Activated naive CD8-positive, alpha-beta T cell treated with anti-CD3 and anti-CD28 coated beads, Interleukin-2, amount 10 ng/mL, durations not matched to agents 7 days and 5 days (primary cell): ENCODE data around the gene UGT1A9. TPM values are rescaled to one million over a fixed set of nuclear protein-coding genes. Genes with fewer than 3 reads are reported as not detected.
"Not testable (repeated sequence)": the region's sequence is repeated elsewhere in the genome, so short reads cannot be mapped to it uniquely, and the experiment has no call there.

Experiments used
- ATAC-seq: fragments of 150-1000 bp; cut with Tn5 transposase; one replicate; pipeline ENCODE4 v1.10.0; 2021; ENCODE audit warnings: low read depth, moderate library complexity
- POLR2A ChIA-PET: fragments of 350-600 bp; sonication (Branson Sonifier 250); formaldehyde crosslinking; loops from one replicate; lab custom pipeline; 2021; ENCODE audit warnings: antibody characterized with exemption; lab: Charles Lee
- DNase-seq: peaks from one replicate; pipeline ENCODE4 v3.0.0; 2021
- H3K27ac Mint-ChIP-seq: one replicate; pipeline ENCODE4 v1.8.0; 2022; ENCODE audit warnings: mild to moderate bottlenecking, mixed read lengths
- H3K27me3 Mint-ChIP-seq: one replicate; pipeline ENCODE4 v1.8.0; 2022; ENCODE audit warnings: mild to moderate bottlenecking, moderate library complexity, mixed read lengths
- H3K36me3 Mint-ChIP-seq: one replicate; pipeline ENCODE4 v1.8.0; 2021; ENCODE audit warnings: mild to moderate bottlenecking, mixed read lengths
- H3K4me1 Mint-ChIP-seq: one replicate; pipeline ENCODE4 v1.8.0; 2021; ENCODE audit warnings: mixed read lengths
- H3K4me3 Mint-ChIP-seq: one replicate; pipeline ENCODE4 v1.8.0; 2022; ENCODE audit warnings: mild to moderate bottlenecking, moderate library complexity, mixed read lengths
- H3K9me3 Mint-ChIP-seq: one replicate; pipeline ENCODE4 v1.8.0; 2021; ENCODE audit warnings: mixed read lengths
- total RNA-seq, 2 experiments: library from RNA; stranded (reverse); gene quantifications; one replicate each; pipeline ENCODE4 v1.2.3, GENCODE V29; 2021

UGT1A9 gene
- total RNA-seq, 2 experiments from 2014 or later: not detected

DNA sequence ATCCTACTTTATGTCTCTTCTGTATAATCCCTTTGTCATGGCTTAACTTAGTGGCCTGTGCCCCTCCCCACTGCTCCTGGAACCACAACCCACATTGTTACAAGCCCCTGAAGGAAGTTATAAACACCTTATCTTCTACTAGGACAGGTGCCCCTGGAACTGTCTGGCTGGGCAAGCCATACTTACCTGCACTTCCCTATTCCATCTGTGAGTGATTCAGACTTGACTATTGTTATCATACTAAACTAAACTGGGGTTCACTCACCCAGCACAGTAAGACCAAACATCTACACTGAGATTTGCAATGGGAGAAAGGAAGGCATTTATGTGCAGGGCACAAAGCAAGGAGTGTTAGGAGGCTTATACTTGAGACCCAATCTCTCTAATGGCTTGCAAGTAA lies 17.3 kb downstream of the UGT1A9 start:
- Mint-ChIP-seq H3K4me1 (no peaks in the 10 kb centered on the region), H3K27me3 (peaks cover 5% of the 10 kb centered on the region), H3K36me3 (no peaks in the 10 kb centered on the region), H3K4me3 (no peak overlapping the region), H3K27ac (no peak overlapping the region), H3K9me3 (no peaks in the 10 kb centered on the region)
- DNase-seq (no peak), ATAC-seq (no peak)
- POLR2A ChIA-PET: no interaction called here

DNA sequence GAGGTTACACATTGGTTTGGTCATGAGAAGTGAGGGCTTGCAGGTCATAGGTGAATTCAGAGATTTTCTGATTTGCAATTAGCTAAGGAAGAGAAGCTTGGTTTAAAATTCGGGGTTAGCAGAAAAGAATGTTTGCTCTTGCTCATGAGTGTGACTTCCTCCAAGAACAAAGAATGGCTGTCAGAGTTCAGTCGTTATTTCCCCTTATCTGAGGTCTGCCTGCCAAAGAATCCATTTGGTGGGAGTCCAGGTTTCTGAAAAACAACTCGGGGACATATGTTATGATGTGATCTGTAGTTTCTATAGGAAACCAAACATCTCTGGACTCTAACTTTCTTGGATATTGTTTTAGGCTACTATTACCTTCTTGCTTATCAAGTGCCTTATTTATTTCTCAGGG lies 17.8 kb downstream of the UGT1A9 start:
- no peaks in the 10 kb centered on the region for H3K4me1 Mint-ChIP-seq
- no peak overlapping the region for H3K27ac Mint-ChIP-seq
- H3K27me3 Mint-ChIP-seq: peaks cover 5% of the 10 kb centered on the region
- H3K9me3 Mint-ChIP-seq: no peaks in the 10 kb centered on the region
- no peak for ATAC-seq
- no peak for DNase-seq
- H3K36me3 Mint-ChIP-seq: no peaks in the 10 kb centered on the region
- no peak overlapping the region for H3K4me3 Mint-ChIP-seq
- POLR2A ChIA-PET: no interaction called here

DNA sequence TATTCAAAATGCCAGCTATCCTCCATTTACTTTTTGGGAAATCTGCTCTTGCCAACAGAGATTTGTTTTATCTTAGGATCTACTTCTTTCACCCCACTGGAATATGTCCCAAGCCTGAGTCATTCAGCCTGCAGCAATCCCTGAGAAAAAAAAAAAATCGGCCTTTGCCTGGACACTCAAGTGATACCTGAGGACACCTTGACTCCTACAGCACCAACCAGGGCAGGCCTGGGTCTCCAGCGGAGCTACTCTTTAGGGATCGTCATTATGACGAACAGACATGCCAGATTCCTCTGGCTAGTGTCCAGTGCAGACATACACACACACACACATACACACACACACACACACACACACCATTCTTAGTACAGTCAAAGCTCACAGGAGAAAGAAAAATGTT lies 18.7 kb downstream of the UGT1A9 start:
- DNase-seq: no peak
- no peaks in the 10 kb centered on the region for H3K36me3 Mint-ChIP-seq
- no peaks in the 10 kb centered on the region for H3K9me3 Mint-ChIP-seq
- no peak overlapping the region for H3K27ac Mint-ChIP-seq
- H3K4me1 Mint-ChIP-seq: no peaks in the 10 kb centered on the region
- no peak overlapping the region for H3K4me3 Mint-ChIP-seq
- no peak for ATAC-seq
- POLR2A ChIA-PET: no interaction called here
- H3K27me3 Mint-ChIP-seq: peaks cover 5% of the 10 kb centered on the region

DNA sequence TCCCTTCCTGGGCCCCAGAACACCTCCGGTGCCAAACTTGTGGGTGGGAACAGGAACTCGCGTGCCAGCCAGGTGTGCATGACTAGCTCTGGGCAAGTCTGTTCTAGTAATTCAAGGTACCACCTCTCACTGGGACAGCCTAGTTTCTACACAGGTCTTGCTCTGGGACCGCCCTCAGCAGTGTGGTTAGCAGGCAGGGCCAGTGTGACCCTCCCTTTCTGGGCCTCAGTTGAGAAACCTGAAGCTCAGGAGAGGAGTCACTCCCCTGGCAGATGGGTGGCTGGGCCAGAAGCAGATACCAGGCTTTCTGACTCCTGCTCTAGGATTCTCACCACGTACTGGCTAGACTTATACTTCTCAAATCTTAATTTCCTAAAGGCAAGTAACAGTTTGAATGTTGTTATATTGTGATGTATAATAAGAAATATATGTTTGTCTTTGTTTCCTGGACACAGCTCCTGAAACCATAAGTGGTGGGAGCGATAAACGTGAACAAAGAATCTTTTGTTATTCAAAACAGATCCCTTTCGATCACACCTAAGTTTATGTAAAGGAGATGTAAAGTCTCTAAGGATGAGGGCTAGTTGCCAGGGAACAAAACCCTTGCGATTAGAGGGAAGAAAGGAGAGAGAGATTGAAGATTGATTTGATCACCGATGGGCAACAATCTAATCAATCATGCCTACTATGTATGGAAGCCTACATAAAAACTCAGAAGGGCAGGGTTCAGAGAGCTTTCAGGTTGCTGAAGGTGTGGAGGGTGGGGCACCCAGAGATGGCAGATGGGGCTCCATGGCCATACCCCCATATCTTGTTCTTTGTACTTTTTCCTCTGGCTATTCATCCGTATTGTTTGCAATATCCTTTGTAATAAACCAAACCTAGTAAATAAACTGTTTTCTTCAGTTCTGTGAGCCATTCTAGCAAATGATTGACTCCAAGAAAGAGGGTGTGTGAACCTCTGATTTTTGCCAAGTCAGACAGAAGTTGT lies 20.0 kb downstream of the UGT1A9 start:
- H3K9me3 Mint-ChIP-seq: no peaks in the 10 kb centered on the region
- no peak for DNase-seq
- no peak overlapping the region for H3K27ac Mint-ChIP-seq

DNA sequence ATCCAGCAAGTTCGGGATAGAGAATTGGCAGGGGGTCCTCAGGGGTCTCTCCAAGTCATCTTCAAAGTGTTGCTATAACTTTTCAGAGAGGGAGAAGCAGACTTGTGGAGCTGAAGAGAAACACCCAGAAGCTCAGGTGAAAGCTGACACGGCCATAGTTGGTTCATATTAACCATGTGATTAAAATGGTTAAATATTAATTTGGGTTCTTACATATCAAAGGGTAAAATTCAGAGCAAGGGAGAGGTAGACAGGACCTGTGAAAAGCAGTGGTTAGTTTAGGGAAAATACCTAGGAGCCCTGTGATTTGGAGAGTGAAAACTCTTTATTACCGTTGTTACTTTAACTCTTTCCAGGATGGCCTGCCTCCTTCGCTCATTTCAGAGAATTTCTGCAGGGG lies 20.9 kb downstream of the UGT1A9 start, which contains the start of gene UGT1A6:
Gene UGT1A6 (plus strand): TSS at position 243 of the 400 bp plus-strand sequence. CDS start 115 bp downstream, at position 358.
- H3K36me3 Mint-ChIP-seq: no peaks in the 10 kb centered on the region
- no peak within 1 kb of the TSS for H3K4me3 Mint-ChIP-seq
- H3K27ac Mint-ChIP-seq: no peak within 1 kb of the TSS
- POLR2A ChIA-PET: no interaction called here
- H3K27me3 Mint-ChIP-seq: peaks cover 17% of the 10 kb centered on the region
- DNase-seq (no peak), ATAC-seq (no peak)
- H3K4me1 Mint-ChIP-seq: no peaks in the 10 kb centered on the region
- no peaks in the 10 kb centered on the region for H3K9me3 Mint-ChIP-seq

More for the DNA sequence above, 20.0 kb downstream of the UGT1A9 start:
- peaks cover 9% of the 10 kb centered on the region for H3K27me3 Mint-ChIP-seq
- no peak for ATAC-seq
- POLR2A ChIA-PET: no interaction called here
- no peaks in the 10 kb centered on the region for H3K4me1 Mint-ChIP-seq
- H3K4me3 Mint-ChIP-seq: no peak overlapping the region
- no peaks in the 10 kb centered on the region for H3K36me3 Mint-ChIP-seq

DNA sequence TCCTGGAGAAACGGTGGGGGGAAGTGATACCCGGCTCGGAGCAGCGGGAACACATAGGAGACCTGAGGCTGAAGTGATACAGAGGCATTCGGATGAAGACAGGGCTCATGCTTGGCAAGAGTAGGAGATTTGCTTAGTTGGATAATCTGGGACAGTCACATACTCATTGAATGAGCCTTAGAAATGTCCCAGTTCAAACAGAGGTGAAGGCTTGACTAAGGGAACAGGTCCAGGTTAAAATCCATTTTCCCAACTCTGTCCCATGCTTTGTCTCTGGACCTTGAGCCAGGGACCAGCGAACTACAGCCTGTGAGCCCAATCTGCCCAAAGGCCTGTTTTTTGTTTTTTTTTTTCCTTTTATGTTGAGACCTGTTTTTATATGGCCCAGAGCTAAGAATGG lies 22.3 kb downstream of the UGT1A9 start:
- Mint-ChIP-seq H3K9me3 (no peaks in the 10 kb centered on the region), H3K4me3 (no peak overlapping the region), H3K4me1 (no peaks in the 10 kb centered on the region), H3K27me3 (peaks cover 17% of the 10 kb centered on the region), H3K27ac (no peak overlapping the region), H3K36me3 (no peaks in the 10 kb centered on the region)
- DNase-seq (no peak), ATAC-seq (no peak)
- POLR2A ChIA-PET: no interaction called here

DNA sequence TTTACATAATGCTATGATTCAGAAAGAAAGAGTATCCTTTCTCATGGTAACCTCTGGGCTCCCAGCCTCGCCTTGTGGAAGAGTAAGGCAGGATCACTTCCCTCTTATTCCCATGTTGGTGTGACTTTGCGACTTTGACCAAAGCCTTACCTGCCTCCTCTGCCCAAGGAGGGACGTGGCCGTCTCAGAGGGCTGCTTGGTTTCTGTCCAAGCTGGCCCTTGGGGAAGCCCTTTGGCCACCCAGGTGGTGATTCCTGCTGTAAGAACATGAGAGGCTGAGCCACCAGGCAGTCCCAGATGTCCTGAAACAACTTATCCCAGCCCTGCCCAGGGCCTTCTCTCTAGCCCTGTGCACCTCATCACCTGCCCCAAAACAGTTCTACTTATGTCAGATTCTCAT lies 27.0 kb downstream of the UGT1A9 start:
- H3K4me1 Mint-ChIP-seq: no peaks in the 10 kb centered on the region
- no peak overlapping the region for H3K4me3 Mint-ChIP-seq
- POLR2A ChIA-PET: no interaction called here
- H3K9me3 Mint-ChIP-seq: no peaks in the 10 kb centered on the region
- H3K27ac Mint-ChIP-seq: no peak overlapping the region
- peaks cover 34% of the 10 kb centered on the region for H3K27me3 Mint-ChIP-seq
- H3K36me3 Mint-ChIP-seq: no peaks in the 10 kb centered on the region
- ATAC-seq: no peak
- no peak for DNase-seq

DNA sequence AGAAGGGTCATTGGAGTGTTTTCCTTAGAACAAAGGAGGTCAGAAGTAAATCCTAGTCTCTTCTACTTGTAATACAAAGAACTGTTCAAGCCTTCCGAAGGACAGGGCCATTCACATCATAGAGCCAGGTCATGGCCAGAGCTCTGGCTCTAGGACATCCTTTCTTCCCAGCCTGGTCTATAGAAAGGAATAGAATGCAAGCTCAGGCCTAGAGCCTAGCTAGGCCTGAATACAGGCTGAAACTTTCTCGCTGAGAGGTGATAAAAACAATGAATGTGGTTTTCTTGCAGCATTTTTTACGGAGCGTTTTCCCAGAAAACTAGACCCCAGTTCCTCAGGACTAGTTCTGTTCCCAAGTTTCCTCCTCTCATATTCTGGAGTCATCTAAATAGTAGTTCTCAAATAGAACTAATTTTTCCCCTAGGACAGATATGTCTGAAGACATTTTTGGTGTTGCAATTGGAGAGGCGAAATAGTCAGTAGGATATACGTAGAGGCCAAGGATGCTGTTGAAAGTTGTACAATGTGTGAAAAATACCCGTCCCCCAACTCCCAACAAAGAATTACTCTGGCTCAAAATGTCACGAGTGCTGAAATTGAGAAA lies 27.8 kb downstream of the UGT1A9 start:
- peaks cover 37% of the 10 kb centered on the region for H3K27me3 Mint-ChIP-seq
- H3K36me3 Mint-ChIP-seq: peaks cover 2% of the 10 kb centered on the region
- peaks cover 1% of the 10 kb centered on the region for H3K9me3 Mint-ChIP-seq
- DNase-seq: no peak
- no peak overlapping the region for H3K4me3 Mint-ChIP-seq
- POLR2A ChIA-PET: no interaction called here
- ATAC-seq: no peak
- H3K4me1 Mint-ChIP-seq: no peaks in the 10 kb centered on the region
- H3K27ac Mint-ChIP-seq: no peak overlapping the region

DNA sequence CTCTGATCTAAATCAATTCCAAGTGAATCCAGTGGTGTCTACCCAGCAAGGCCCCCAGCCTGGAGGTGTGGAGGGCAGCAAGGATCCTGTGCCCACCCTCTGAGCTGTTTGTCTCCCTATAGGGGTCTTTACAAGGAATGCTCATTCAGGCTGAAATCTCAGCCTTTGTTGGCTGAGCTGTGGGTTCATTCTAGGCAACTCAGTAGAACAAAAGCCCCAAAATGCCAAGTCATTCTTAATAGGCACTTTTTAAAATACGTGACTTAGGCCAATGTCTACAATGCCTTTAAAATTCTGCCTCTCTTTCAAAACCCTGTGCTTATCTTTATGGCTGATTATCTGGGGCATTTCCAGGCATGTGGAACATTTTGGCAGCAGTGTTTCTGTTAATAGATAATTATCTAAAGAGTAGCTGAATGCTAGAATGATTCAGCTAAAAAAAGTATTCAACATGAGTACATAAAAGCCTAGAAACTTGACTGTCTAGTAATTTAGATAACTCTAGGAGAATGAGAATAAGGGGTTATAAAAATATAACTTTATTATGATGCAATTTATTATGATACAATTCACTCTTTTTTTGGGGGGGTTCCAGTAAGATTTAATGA lies 28.4 kb downstream of the UGT1A9 start:
- H3K27ac Mint-ChIP-seq: no peak overlapping the region
- ATAC-seq: no peak
- no peaks in the 10 kb centered on the region for H3K4me1 Mint-ChIP-seq
- H3K36me3 Mint-ChIP-seq: peaks cover 2% of the 10 kb centered on the region
- peaks cover 40% of the 10 kb centered on the region for H3K27me3 Mint-ChIP-seq
- no peak for DNase-seq
- peaks cover 1% of the 10 kb centered on the region for H3K9me3 Mint-ChIP-seq
- POLR2A ChIA-PET: no interaction called here
- no peak overlapping the region for H3K4me3 Mint-ChIP-seq

DNA sequence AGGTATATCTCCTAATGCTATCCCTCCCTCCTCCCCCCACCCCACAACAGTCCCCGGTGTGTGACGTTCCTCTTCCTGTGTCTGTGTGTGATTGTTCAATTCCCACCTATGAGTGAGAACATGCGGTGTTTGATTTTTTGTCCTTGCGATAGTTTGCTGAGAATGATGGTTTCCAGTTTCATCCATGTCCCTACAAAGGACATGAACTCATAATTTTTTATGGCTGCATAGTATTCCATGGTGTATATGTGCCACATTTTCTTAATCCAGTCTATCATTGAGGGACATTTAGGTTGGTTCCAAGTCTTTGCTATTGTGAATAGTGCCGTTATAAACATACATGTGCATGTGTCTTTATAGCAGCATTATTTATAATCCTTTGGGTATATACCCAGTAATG lies 29.1 kb downstream of the UGT1A9 start:
- H3K9me3 Mint-ChIP-seq, POLR2A ChIA-PET, H3K4me3 Mint-ChIP-seq, H3K4me1 Mint-ChIP-seq, H3K36me3 Mint-ChIP-seq, ATAC-seq, H3K27ac Mint-ChIP-seq, DNase-seq: not testable (repeated sequence)
- H3K27me3 Mint-ChIP-seq: peaks cover 40% of the 10 kb centered on the region

DNA sequence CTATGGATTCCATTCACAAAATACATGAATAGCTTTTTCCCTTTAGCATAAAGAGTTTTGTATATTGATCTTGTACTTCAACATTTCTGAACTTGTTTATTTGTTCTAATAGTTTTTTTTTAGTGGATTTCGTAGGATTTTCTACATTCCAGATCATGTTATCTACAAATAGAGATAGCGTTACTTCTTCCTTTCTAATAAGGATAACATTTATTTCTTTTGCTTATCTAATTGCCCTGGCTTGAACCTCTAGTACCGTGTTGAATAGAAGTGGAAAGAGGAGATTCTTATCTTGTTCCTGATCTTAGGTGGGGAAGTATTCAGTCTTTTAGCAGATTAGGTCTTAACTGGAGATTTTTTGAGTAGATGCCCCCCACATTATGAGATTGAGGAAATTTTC lies 30.5 kb downstream of the UGT1A9 start:
- no peaks in the 10 kb centered on the region for H3K4me1 Mint-ChIP-seq
- no peak overlapping the region for H3K27ac Mint-ChIP-seq
- ATAC-seq (no peak), DNase-seq (no peak)
- peaks cover 30% of the 10 kb centered on the region for H3K27me3 Mint-ChIP-seq
- no peak overlapping the region for H3K4me3 Mint-ChIP-seq
- H3K36me3 Mint-ChIP-seq: peaks cover 2% of the 10 kb centered on the region
- peaks cover 1% of the 10 kb centered on the region for H3K9me3 Mint-ChIP-seq
- POLR2A ChIA-PET: interaction anchor here (0.8 kb wide), 1 partner anchor 106 kb away, joined by 4 read pairs; no protein-coding TSS in a partner anchor

DNA sequence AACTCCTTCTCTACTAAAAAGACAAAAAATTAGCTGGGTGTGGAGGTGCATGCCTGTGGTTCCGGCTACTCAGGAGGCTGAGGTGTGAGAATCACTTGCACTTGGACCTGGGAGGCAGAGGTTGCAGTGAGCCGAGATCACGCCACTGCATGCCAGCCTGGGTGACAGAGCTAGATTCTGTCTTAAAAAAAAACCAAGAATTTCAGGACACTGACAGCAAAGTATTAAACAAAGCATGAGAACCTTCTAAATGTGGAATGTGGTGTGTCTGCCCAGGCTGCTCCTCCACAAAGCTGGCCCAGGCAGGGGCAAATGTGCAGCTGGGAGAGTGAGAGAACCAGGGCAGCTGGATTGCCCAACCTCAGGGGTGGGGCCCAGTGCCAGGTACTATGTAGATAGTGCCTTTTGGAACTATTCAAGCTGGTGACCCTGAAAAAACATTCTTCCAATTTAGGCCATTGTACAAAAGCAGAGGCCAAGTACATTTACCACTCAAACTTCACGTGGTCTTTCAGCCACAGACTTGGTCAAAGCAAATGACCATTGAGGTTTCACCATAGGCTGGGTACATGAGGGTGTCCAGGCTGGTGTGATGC lies 34.3 kb downstream of the UGT1A9 start:
- Mint-ChIP-seq H3K4me1 (no peaks in the 10 kb centered on the region), H3K27me3 (peaks cover 34% of the 10 kb centered on the region), H3K27ac (no peak overlapping the region), H3K9me3 (peaks cover 1% of the 10 kb centered on the region), H3K36me3 (peaks cover 2% of the 10 kb centered on the region), H3K4me3 (no peak overlapping the region)
- POLR2A ChIA-PET: no interaction called here
- DNase-seq (no peak), ATAC-seq (no peak)

DNA sequence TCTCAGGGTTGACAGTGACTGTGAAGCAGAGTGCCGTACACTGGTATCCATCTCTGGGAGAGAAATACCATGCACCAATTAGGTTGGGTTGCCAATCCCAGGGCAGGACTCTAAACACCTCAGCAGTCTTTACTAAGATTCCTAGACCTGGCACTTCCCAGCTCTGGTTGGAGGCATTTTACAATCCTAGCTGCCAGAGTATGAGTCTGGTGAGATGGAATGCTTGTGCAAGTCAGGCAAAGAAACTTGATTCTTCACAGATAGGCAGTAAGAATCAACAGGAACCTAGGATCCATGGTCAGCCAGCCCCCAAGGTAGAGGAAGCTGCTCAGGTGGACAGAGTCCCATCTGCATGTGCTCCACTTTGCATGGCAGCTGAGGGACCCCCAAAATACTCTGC lies 35.0 kb downstream of the UGT1A9 start:
- no peak for DNase-seq
- no peak overlapping the region for H3K4me3 Mint-ChIP-seq
- POLR2A ChIA-PET: no interaction called here
- H3K9me3 Mint-ChIP-seq: peaks cover 1% of the 10 kb centered on the region
- H3K27ac Mint-ChIP-seq: no peak overlapping the region
- H3K27me3 Mint-ChIP-seq: peaks cover 31% of the 10 kb centered on the region
- peaks cover 2% of the 10 kb centered on the region for H3K36me3 Mint-ChIP-seq
- no peak for ATAC-seq
- peaks cover 3% of the 10 kb centered on the region for H3K4me1 Mint-ChIP-seq
